ENCODE measurements around the gene RGS2. TPM values are rescaled to one million over a fixed set of nuclear protein-coding genes. Genes with fewer than 3 reads are reported as not detected.
A peak's percentile ranks its signal among the peaks of the same experiment; 100 is the strongest.

RGS2 gene
- total RNA-seq, 1 donor = 5.8 TPM

GRCh38 chr1:192805832-192806323, 3.0 kb upstream of the RGS2 start:
- no peak overlapping the region for H3K4me3 ChIP-seq (ENCODE audit: insufficient read depth, low read length)
- H3K9me3 ChIP-seq (ENCODE audit: low read depth, low read length) = no peaks in the 10 kb centered on the region
- no peak overlapping the region for H3K4me2 ChIP-seq (ENCODE audit: insufficient read depth, low read length)
- H4K20me1 ChIP-seq (ENCODE audit: insufficient read depth, low read length) = no peaks in the 10 kb centered on the region
- H3K79me2 ChIP-seq (ENCODE audit: insufficient read depth, low read length) = peaks cover 11% of the 10 kb centered on the region
- DNase-seq (ENCODE audit: insufficient read length, low spot score, missing footprints) = peak; percentile 51
- H3K27me3 ChIP-seq (ENCODE audit: insufficient read depth, low read length) = no peaks in the 10 kb centered on the region
- peaks cover 29% of the 10 kb centered on the region for H3K4me1 ChIP-seq (ENCODE audit: insufficient read depth, low read length)
- no peak overlapping the region for H2AFZ ChIP-seq (ENCODE audit: low read length)
- no peak overlapping the region for H3K27ac ChIP-seq (ENCODE audit: low read depth, low read length)
- TF ChIP-seq CTCF (IDR thresholded peaks at IDR 0.05; ENCODE audit: extremely low read depth, low read depth, low read length) = peak; percentile 75
- H3K36me3 ChIP-seq (ENCODE audit: insufficient read depth, low read length) = peaks cover 2% of the 10 kb centered on the region

GRCh38 chr1:192807211-192808162, 1.4 kb upstream of the RGS2 start:
- Histone ChIP-seq H3K27me3 (ENCODE audit: insufficient read depth, low read length) (no peaks in the 10 kb centered on the region), H3K36me3 (ENCODE audit: insufficient read depth, low read length) (peaks cover 10% of the 10 kb centered on the region), H2AFZ (ENCODE audit: low read length) (peak overlapping the region; percentile 85), H3K4me2 (ENCODE audit: insufficient read depth, low read length) (peak overlapping the region; percentile 89), H3K27ac (ENCODE audit: low read depth, low read length) (peak overlapping the region; percentile 94), H3K79me2 (ENCODE audit: insufficient read depth, low read length) (peaks cover 11% of the 10 kb centered on the region), H3K9me3 (ENCODE audit: low read depth, low read length) (no peaks in the 10 kb centered on the region), H3K4me1 (ENCODE audit: insufficient read depth, low read length) (peaks cover 25% of the 10 kb centered on the region), H3K4me3 (ENCODE audit: insufficient read depth, low read length) (peak overlapping the region; percentile 97), H4K20me1 (ENCODE audit: insufficient read depth, low read length) (no peaks in the 10 kb centered on the region)
- TF ChIP-seq CTCF (IDR thresholded peaks at IDR 0.05; ENCODE audit: extremely low read depth, low read depth, low read length) = no peak
- DNase-seq (ENCODE audit: insufficient read length, low spot score, missing footprints) = peak; percentile 62

DNA sequence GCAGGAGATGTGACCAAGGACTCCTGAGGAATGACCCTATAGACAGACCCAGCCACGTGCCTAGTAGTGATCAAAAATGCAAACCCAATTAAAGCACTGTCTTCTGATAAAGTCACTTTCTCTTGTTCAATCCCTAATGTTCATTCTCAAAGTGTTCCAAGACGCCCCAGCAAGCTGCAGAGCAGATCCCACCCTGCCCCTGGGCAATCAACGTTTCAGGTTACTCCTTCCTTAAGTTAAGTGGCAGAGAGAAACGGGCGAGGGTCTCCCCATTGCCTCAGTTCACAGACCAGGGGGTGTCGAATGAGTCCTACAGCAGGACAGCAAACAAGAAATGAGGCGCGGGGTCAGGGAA, 699 bp upstream of the RGS2 start:
- no peak for DNase-seq (ENCODE audit: insufficient read length, low spot score, missing footprints)
- Histone ChIP-seq H3K27me3 (ENCODE audit: insufficient read depth, low read length) (no peaks in the 10 kb centered on the region), H3K27ac (ENCODE audit: low read depth, low read length) (peak overlapping the region; percentile 94), H3K9me3 (ENCODE audit: low read depth, low read length) (no peaks in the 10 kb centered on the region), H3K4me3 (ENCODE audit: insufficient read depth, low read length) (peak overlapping the region; percentile 97), H3K4me2 (ENCODE audit: insufficient read depth, low read length) (peak overlapping the region; percentile 89), H4K20me1 (ENCODE audit: insufficient read depth, low read length) (no peaks in the 10 kb centered on the region), H3K4me1 (ENCODE audit: insufficient read depth, low read length) (peaks cover 25% of the 10 kb centered on the region), H3K36me3 (ENCODE audit: insufficient read depth, low read length) (peaks cover 10% of the 10 kb centered on the region), H3K79me2 (ENCODE audit: insufficient read depth, low read length) (peaks cover 11% of the 10 kb centered on the region), H2AFZ (ENCODE audit: low read length) (peak overlapping the region; percentile 85)
- no peak for TF ChIP-seq CTCF (IDR thresholded peaks at IDR 0.05; ENCODE audit: extremely low read depth, low read depth, low read length)

Measured in osteoblast (primary cell).